GM19025 (cell line): ENCODE measurements around the gene RSBN1L.

ENCODE experiments used
- ATAC-seq: cut with Tn5 transposase; IDR thresholded peaks from one replicate; pipeline ENCODE4 v1.9.1; 2021; ENCODE audit warnings: mild to moderate bottlenecking, low read depth, moderate library complexity; ENCODE audit not compliant: unreplicated experiment

Gene RSBN1L

GRCh38 chr7:77799078-77799964, 103.1 kb downstream of the RSBN1L start:
- ATAC-seq, result no peak

GRCh38 chr7:77800158-77800557, 103.9 kb downstream of the RSBN1L start:
- ATAC-seq, result no peak

- no peak for ATAC-seq
Measured at GRCh38 chr7:77800730-77801129, 104.5 kb downstream of the RSBN1L start.

GRCh38 chr7:77802557-77803405, 106.5 kb downstream of the RSBN1L start:
- ATAC-seq, result no peak

- no peak for ATAC-seq
Measured at GRCh38 chr7:77806425-77806824, 110.2 kb downstream of the RSBN1L start.

- no peak for ATAC-seq
Measured at GRCh38 chr7:77808517-77808916, 112.3 kb downstream of the RSBN1L start.

- no peak for ATAC-seq
Measured at GRCh38 chr7:77811516-77812289, 115.4 kb downstream of the RSBN1L start.

- ATAC-seq, result no peak
Measured at GRCh38 chr7:77812290-77812685, 116.0 kb downstream of the RSBN1L start.

GRCh38 chr7:77813180-77813579, 116.9 kb downstream of the RSBN1L start:
- no peak for ATAC-seq

- no peak for ATAC-seq
Measured at GRCh38 chr7:77819021-77819420, 122.8 kb downstream of the RSBN1L start.

GRCh38 chr7:77820967-77821366, 124.7 kb downstream of the RSBN1L start:
- ATAC-seq, result no peak

- ATAC-seq, result no peak
Measured at GRCh38 chr7:77822269-77822668, 126.0 kb downstream of the RSBN1L start.

GRCh38 chr7:77823787-77824186, 127.5 kb downstream of the RSBN1L start:
- ATAC-seq, result no peak

GRCh38 chr7:77824636-77825035, 128.4 kb downstream of the RSBN1L start:
- no peak for ATAC-seq

- ATAC-seq, result no peak
Measured at GRCh38 chr7:77825131-77825530, 128.9 kb downstream of the RSBN1L start.

GRCh38 chr7:77826300-77826699, 130.0 kb downstream of the RSBN1L start:
- ATAC-seq, result no peak

GRCh38 chr7:77827999-77828398, 131.7 kb downstream of the RSBN1L start:
- ATAC-seq, result no peak

GRCh38 chr7:77830649-77831355, 134.5 kb downstream of the RSBN1L start:
- ATAC-seq, result no peak

- no peak for ATAC-seq
Measured at GRCh38 chr7:77831481-77831880, 135.2 kb downstream of the RSBN1L start.

- ATAC-seq, result no peak
Measured at GRCh38 chr7:77831953-77832352, 135.7 kb downstream of the RSBN1L start.
